Measurements from ENCODE around the gene PPT2. TPM values are rescaled to one million over a fixed set of nuclear protein-coding genes. Genes with fewer than 3 reads are reported as not detected.

Gene PPT2
- total and polyA plus RNA-seq, 2 of the 13 experiments (the other 11 are each of a cell fraction or from before 2014, with no cell fraction given): 39.2 to 61.8 TPM

DNA sequence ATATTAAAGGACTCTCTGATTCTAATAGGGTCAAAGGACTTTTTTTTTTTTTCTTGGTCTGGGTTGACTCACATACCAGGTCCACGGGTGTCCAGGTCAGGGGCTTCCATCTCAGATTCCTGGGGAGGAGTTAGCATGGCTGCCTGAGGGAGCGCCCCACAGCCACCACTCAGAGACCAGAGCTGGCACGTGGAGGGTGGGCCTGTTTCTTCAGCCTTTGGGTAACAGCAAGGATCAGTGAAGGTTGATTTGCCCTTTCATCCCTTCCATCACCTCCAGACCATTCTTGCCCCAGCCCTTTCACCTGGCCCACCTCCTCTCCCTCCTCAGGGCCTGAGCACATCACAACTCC, 44.4 kb downstream of the PPT2 start:
- ATAC-seq: no peak
- no peak for FAIRE-seq
- no peaks in the 10 kb centered on the region for H4K20me1 ChIP-seq (ENCODE audit: insufficient read depth, low read length)
- no peak overlapping the region for H3K4me2 ChIP-seq (ENCODE audit: low read depth, low read length)
- no peaks in the 10 kb centered on the region for H3K36me3 ChIP-seq (replicated peaks in 1 of 2; ENCODE audit: control insufficient read depth in 1 of 2, insufficient read depth in 2 of 2, low read length in 2 of 2)
- ChIA-PET CTCF (ENCODE audit: low intra/inter-chr PET ratio, low total read pairs) (no interaction called here), POLR2A (interaction anchor here (1.1 kb wide), 1 partner anchor 22 kb away, joined by 8 read pairs; the partner anchor contains the start of gene AGPAT1)
- in situ Hi-C loops (cut with HindIII; ENCODE audit: extremely low pct_ligation_motif_present, low pct_unique_long_range_greater_than_20kb): no loop called here
- peaks cover 43% of the 10 kb centered on the region for H3K4me1 ChIP-seq (ENCODE audit: insufficient read depth, low read length)
- H3K27ac ChIP-seq (ENCODE audit: extremely low read length, insufficient read depth, low read length): no peak overlapping the region
- peaks cover 2 to 24% of the 10 kb centered on the region in 2 experiments; a peak in 4 of 5 replicates for H3K27me3 ChIP-seq (ENCODE audit: control insufficient read depth in 1 of 2, insufficient read depth in 2 of 2, low read length in 2 of 2)
- 34% methylated on average over 3 of the region's 3 CpGs for WGBS (ENCODE audit: low lambda C conversion rate)
- H3K79me2 ChIP-seq (ENCODE audit: insufficient read depth, low read length): no peaks in the 10 kb centered on the region
- BruUV-seq (replicated peaks): no TSS peak
- DNase-seq (ENCODE audit: low spot score): no peak
- intact Hi-C loops (cut with micrococcal nuclease; ENCODE audit: unreplicated experiment): loop anchor here (5.0 kb wide), 2 partner anchors 34 to 81 kb away; no protein-coding TSS in a partner anchor
- no peaks in the 10 kb centered on the region for H3K9me3 ChIP-seq (ENCODE audit: low read length)
- H2AFZ ChIP-seq (ENCODE audit: low read length): no peak overlapping the region
- no peak overlapping the region for H3K4me3 ChIP-seq (replicated peaks in 1 of 3; ENCODE audit: insufficient read depth in 1 of 3, low read depth in 2 of 3, low read length in 3 of 3)
- H3K9ac ChIP-seq (ENCODE audit: insufficient read depth, low read depth, low read length): no peak overlapping the region
- TF ChIP-seq, protein P1, sequence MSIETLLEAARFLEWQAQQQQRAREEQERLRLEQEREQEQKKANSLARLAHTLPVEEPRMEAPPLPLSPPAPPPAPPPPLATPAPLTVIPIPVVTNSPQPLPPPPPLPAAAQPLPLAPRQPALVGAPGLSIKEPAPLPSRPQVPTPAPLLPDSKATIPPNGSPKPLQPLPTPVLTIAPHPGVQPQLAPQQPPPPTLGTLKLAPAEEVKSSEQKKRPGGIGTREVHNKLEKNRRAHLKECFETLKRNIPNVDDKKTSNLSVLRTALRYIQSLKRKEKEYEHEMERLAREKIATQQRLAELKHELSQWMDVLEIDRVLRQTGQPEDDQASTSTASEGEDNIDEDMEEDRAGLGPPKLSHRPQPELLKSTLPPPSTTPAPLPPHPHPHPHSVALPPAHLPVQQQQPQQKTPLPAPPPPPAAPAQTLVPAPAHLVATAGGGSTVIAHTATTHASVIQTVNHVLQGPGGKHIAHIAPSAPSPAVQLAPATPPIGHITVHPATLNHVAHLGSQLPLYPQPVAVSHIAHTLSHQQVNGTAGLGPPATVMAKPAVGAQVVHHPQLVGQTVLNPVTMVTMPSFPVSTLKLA (IDR thresholded peaks at IDR 0.05): no peak
- TF ChIP-seq ZBTB42 (CRISPR knock-in tag; IDR thresholded peaks at IDR 0.05) (no peak), ZSCAN9 (CRISPR knock-in tag; IDR thresholded peaks at IDR 0.05; ENCODE audit: borderline replicate concordance) (no peak), CBX5 (CRISPR knock-in tag; IDR thresholded peaks at IDR 0.05; ENCODE audit: borderline replicate concordance) (no peak), ZNF329 (CRISPR knock-in tag; IDR thresholded peaks at IDR 0.05; ENCODE audit: low read depth) (no peak), MXD4 (CRISPR knock-in tag; IDR thresholded peaks at IDR 0.05) (no peak), ZNF207 (IDR thresholded peaks at IDR 0.05; ENCODE audit: borderline replicate concordance) (no peak), ZSCAN31 (CRISPR knock-in tag; IDR thresholded peaks at IDR 0.05; ENCODE audit: low read depth) (no peak), ZNF275 (CRISPR knock-in tag; IDR thresholded peaks at IDR 0.05; ENCODE audit: borderline replicate concordance) (no peak), ZNF282 (IDR thresholded peaks at IDR 0.05; ENCODE audit: partially characterized antibody) (no peak), ELF3 (CRISPR knock-in tag; IDR thresholded peaks at IDR 0.05) (no peak)
- TF ChIP-seq, protein P2, sequence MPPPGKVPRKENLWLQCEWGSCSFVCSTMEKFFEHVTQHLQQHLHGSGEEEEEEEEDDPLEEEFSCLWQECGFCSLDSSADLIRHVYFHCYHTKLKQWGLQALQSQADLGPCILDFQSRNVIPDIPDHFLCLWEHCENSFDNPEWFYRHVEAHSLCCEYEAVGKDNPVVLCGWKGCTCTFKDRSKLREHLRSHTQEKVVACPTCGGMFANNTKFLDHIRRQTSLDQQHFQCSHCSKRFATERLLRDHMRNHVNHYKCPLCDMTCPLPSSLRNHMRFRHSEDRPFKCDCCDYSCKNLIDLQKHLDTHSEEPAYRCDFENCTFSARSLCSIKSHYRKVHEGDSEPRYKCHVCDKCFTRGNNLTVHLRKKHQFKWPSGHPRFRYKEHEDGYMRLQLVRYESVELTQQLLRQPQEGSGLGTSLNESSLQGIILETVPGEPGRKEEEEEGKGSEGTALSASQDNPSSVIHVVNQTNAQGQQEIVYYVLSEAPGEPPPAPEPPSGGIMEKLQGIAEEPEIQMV (CRISPR knock-in tag; IDR thresholded peaks at IDR 0.05; ENCODE audit: low read depth): no peak
- TF ChIP-seq, protein P3, sequence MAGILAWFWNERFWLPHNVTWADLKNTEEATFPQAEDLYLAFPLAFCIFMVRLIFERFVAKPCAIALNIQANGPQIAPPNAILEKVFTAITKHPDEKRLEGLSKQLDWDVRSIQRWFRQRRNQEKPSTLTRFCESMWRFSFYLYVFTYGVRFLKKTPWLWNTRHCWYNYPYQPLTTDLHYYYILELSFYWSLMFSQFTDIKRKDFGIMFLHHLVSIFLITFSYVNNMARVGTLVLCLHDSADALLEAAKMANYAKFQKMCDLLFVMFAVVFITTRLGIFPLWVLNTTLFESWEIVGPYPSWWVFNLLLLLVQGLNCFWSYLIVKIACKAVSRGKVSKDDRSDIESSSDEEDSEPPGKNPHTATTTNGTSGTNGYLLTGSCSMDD (CRISPR knock-in tag; IDR thresholded peaks at IDR 0.05): no peak
- TF ChIP-seq, protein P4, sequence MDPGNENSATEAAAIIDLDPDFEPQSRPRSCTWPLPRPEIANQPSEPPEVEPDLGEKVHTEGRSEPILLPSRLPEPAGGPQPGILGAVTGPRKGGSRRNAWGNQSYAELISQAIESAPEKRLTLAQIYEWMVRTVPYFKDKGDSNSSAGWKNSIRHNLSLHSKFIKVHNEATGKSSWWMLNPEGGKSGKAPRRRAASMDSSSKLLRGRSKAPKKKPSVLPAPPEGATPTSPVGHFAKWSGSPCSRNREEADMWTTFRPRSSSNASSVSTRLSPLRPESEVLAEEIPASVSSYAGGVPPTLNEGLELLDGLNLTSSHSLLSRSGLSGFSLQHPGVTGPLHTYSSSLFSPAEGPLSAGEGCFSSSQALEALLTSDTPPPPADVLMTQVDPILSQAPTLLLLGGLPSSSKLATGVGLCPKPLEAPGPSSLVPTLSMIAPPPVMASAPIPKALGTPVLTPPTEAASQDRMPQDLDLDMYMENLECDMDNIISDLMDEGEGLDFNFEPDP (CRISPR knock-in tag; conservative IDR thresholded peaks at IDR 0.05): no peak
